ENCODE data around the gene KLRC2. TPM values are rescaled to one million over a fixed set of nuclear protein-coding genes. Genes with fewer than 3 reads are reported as not detected.
"Not testable (repeated sequence)": the region's sequence is repeated elsewhere in the genome, so short reads cannot be mapped to it uniquely, and the experiment has no call there.

The KLRC2 gene
- total and polyA plus RNA-seq, 2 of the 4 experiments (the other 2 are of a cell fraction): not detected

GRCh38 chr12:10387498-10387897, 48.3 kb downstream of the KLRC2 start:
- not testable (repeated sequence) for H4K91ac ChIP-seq (ENCODE audit: insufficient read depth, low read depth, low read length); H2AFZ ChIP-seq (replicated peaks; ENCODE audit: low read length, poor library complexity)

More at GRCh38 chr12:10387498-10387897, 48.3 kb downstream of the KLRC2 start:
- H2BK120ac ChIP-seq (ENCODE audit: low read depth, low read length); H3K23ac ChIP-seq (ENCODE audit: low read depth, low read length); H3K56ac ChIP-seq (ENCODE audit: extremely low read depth, insufficient read depth, low read length); H2BK20ac ChIP-seq (ENCODE audit: low read depth, low read length); BruUV-seq (replicated peaks); H3K18ac ChIP-seq (ENCODE audit: low read depth, low read length); intact Hi-C loops (cut with micrococcal nuclease); H3K4me2 ChIP-seq (ENCODE audit: low read depth, low read length); in situ Hi-C loops (cut with MboI; ENCODE audit: low sequenced_read_pairs); H3K36me3 ChIP-seq (ENCODE audit: control insufficient read depth, insufficient read depth, low read length); dilution Hi-C loops (cut with HindIII; ENCODE audit: low sequenced_read_pairs, unreplicated experiment); H3K9me1 ChIP-seq (ENCODE audit: insufficient read depth, low read length); H3K9ac ChIP-seq (ENCODE audit: low read depth, low read length); H3K79me1 ChIP-seq (ENCODE audit: low read depth in 1 of 2, low read length in 2 of 2); H3K27ac ChIP-seq (ENCODE audit: insufficient read depth, low read length); ATAC-seq (ENCODE audit: low read depth); DNase-seq; CTCF ChIA-PET; H4K20me1 ChIP-seq (ENCODE audit: insufficient read depth, low read length); H3K14ac ChIP-seq (replicated peaks; ENCODE audit: low read depth, low read length); H2AK5ac ChIP-seq (ENCODE audit: low read depth, low read length); H3K27me3 ChIP-seq (ENCODE audit: control insufficient read depth, insufficient read depth, low read length); H4K8ac ChIP-seq (ENCODE audit: low read depth in 2 of 2, low read length in 2 of 2); POLR2A ChIA-PET (ENCODE audit: unreplicated experiment); H3K4me3 ChIP-seq (ENCODE audit: insufficient read depth, low read depth, low read length); H3K4ac ChIP-seq (ENCODE audit: low read depth, low read length); H4K5ac ChIP-seq (ENCODE audit: low read depth, low read length); H3K9me3 ChIP-seq (ENCODE audit: control insufficient read depth, insufficient read depth, low read length); H2AK9ac ChIP-seq (replicated peaks; ENCODE audit: low read depth, low read length, poor library complexity); H3K4me1 ChIP-seq (ENCODE audit: control insufficient read depth, insufficient read depth, low read length); H2BK5ac ChIP-seq (ENCODE audit: low read depth, low read length, poor library complexity, severe bottlenecking); H2BK15ac ChIP-seq (ENCODE audit: low read depth, low read length): not testable (repeated sequence)
- 100% methylated on average over 1 of the region's 6 CpGs; no CpG with 5 or more reads in 1 of the 2 experiments for WGBS, 2 experiments (ENCODE audit: extremely low coverage in 2 of 2, insufficient read length in 1 of 2)

Measured in IMR-90 (cell line).